Mucosa of descending colon (tissue), 3 donors: ENCODE data around the gene HIGD1C. TPM values are rescaled to one million over a fixed set of nuclear protein-coding genes. Genes with fewer than 3 reads are reported as not detected.

Experiments used
- ATAC-seq: fragments of 200-7000 bp; cut with Tn5 transposase; one replicate; pipeline ENCODE4 v1.9.1; 2020; ENCODE audit warnings: mild to moderate bottlenecking, moderate library complexity
- DNase-seq, 3 donors: peaks; one replicate each; pipeline ENCODE4 v3.0.0-alpha.2; 2020
- H3K36me3 ChIP-seq: fragments of 200-600 bp; one replicate; pipeline ENCODE4 v1.8.0; 2021; ENCODE audit warnings: low read depth, mild to moderate bottlenecking
- H3K4me1 ChIP-seq: fragments of 200-600 bp; one replicate; pipeline ENCODE4 v1.8.0; 2021; ENCODE audit warnings: low read depth, mild to moderate bottlenecking
- H3K4me3 ChIP-seq: fragments of 200-600 bp; one replicate; pipeline ENCODE4 v1.8.0; 2021; ENCODE audit warnings: mild to moderate bottlenecking
- H3K9me3 ChIP-seq: fragments of 200-600 bp; one replicate; pipeline ENCODE4 v1.8.0; 2021; ENCODE audit warnings: mild to moderate bottlenecking
- CTCF ChIP-seq: fragments of 200-600 bp; IDR thresholded peaks from one replicate; pipeline ENCODE4 v1.8.0; 2022; ENCODE audit warnings: antibody characterized with exemption, mild to moderate bottlenecking
- intact Hi-C, 2 donors: fragments of 100-400 bp; cut with DNase I in 1 of 2; cut with micrococcal nuclease in 1 of 2; formaldehyde crosslinking; loops; one replicate each; pipeline versions ENCODE4 v1.11.0 to v1.11.1; 2022; cut with DNase I, micrococcal nuclease
- total RNA-seq, 3 donors: library from RNA; stranded (reverse); fragmentation: NEBNext Ultra II Directional in 2 of 3; extraction: Animal tissue kit (Norgen Biotek cat#: 25700) in 2 of 3; gene quantifications; one replicate each; pipeline versions ENCODE4 v1.2.1 to v1.2.4, GENCODE V29; 2021 to 2023
- donor health status: DM: no; HTN: no; CAD: no; lungs with moderate emphysema.
- donor health status: DM: no; HTN: no; CAD: no.
- donor health status: DM: no; HTN: yes; CAD: no.

HIGD1C gene
- total RNA-seq, 3 donors from 2014 or later = not detected

DNA sequence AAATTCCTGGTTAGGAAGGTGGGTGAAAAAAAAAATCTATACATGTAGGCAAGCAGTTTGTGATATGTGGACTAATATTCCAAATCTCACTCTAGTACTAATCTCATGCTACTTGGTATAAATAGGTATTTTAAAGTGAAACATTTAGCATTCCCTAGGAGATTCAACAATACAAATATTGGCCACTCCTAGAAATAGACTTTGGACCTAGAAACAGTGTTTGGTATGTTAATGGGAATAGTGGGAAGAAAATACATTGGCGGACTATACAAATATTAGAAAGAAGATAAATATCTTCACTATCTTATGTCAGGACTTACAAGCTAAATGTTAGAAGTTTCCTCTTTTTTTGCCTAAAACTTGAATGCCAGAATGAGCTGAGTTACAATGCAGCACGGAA is 28.2 kb downstream of the HIGD1C start:
- Histone ChIP-seq H3K4me1 (peaks cover 16% of the 10 kb centered on the region), H3K4me3 (no peak overlapping the region), H3K36me3 (no peaks in the 10 kb centered on the region), H3K9me3 (no peaks in the 10 kb centered on the region)
- no peak for TF ChIP-seq CTCF
- peak; percentile 58 for ATAC-seq
- intact Hi-C loops = loop anchor here in 1 of 2 donors (10.0 kb wide), 1 partner anchor 46 kb away; no protein-coding TSS in a partner anchor
- DNase-seq = no peak

DNA sequence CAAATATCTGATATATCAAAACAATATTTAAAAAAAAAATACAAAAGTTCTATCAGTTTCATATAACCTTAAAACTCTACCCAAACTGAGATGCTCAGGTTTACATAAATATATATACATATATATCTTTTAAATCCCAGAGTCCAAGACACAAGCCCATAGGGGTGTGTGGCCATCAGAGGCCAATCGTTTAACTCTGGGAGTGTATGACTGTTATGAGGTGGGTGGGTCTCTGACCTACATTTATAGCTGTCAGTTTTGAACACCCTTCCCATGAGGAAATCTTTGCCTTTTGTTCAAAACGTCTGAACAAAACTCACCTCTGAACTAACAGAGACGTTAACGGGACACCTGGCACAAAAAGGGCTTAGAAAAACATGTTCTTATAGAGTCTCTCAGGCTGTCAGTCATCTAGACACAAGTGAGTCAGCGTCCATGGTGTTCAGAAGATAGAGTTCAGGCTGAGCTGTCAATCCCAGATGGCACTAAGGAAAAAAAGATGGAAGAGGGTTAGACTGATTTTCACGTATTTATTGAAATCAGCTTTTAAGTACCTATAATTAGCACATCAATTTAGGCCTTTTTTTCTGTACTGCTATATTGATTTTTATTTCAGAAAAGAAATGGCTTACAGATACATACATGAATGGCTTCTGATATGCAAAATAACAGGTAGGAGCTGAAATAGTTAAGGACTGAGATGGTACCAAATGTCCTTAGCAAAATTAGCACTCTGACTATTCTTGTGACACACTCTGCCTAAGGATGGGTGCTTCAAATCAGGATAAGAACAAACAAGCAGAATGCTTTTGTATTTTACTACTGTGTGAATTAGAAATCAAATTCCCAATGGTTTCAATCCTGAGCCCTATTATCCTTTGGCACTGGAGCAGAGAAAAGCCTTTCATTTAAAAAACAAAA is 29.2 kb downstream of the HIGD1C start:
- intact Hi-C loops = loop anchor here in 1 of 2 donors (10.0 kb wide), 1 partner anchor 47 kb away; no protein-coding TSS in a partner anchor
- Histone ChIP-seq H3K4me3 (no peak overlapping the region), H3K36me3 (no peaks in the 10 kb centered on the region), H3K4me1 (peaks cover 16% of the 10 kb centered on the region), H3K9me3 (no peaks in the 10 kb centered on the region)
- ATAC-seq (peak; percentile 93), DNase-seq (peak in 1 of 3 donors; percentile 35)
- no peak for TF ChIP-seq CTCF

DNA sequence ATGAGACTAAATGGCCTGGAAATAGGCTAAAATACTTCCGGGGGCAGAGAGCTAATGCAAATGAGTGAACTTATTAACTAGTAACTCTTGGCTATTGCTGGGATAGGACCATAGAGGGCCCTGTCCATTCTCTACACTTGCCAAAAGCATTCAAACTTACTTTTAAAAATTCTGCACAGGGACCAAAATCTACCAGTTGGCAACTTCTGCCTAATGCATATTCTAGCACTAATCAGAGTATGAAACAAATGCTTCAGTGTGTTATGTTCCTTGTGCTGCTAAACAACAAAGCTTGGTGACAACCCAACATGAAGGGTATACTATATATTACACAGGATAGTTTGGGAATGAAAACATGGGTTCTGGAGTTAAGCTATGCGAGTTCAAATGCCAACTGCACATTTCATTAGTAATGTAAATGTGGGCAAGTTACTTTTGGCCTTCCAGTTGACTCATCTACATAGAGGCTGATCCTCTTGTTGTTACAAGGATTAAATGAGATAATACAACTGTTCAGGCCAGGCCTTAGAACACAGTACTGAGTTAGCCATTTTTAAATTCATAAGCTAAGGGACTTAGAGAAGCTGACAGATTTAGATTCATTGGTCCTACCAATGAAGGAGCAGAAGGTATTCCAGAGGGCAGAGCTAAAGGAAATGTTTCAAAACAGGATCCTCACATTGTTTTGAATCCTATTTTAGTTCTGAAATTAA is 32.4 kb downstream of the HIGD1C start:
- H3K36me3 ChIP-seq = no peaks in the 10 kb centered on the region
- peaks cover 22% of the 10 kb centered on the region for H3K4me1 ChIP-seq
- intact Hi-C loops = loop anchor here (5.0 to 10.0 kb wide), 2 partner anchors 50 to 157 kb away; no protein-coding TSS in a partner anchor
- ATAC-seq (no peak), DNase-seq (no peak)
- no peaks in the 10 kb centered on the region for H3K9me3 ChIP-seq
- H3K4me3 ChIP-seq = no peak overlapping the region
- no peak for TF ChIP-seq CTCF

DNA sequence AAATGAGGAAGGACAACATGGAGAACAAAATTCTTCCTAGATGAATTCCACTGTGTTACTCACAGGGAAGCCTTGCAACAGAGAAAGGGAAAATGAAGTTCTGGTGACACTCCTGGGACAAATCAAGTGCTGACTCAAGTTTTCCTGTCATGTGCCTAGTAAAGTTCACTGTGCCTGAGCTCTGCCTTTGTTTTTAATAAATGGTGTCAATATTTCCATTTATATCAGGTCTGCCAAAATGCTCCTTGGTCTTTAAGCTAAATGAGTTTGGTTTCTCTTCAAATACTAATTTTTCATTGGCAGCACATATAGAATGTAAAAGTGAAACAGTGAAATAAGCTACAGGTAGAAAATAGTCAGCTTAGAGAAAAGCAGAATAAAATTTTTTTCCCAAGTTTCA is 33.0 kb downstream of the HIGD1C start:
- no peak for TF ChIP-seq CTCF
- ATAC-seq (peak; percentile 39), DNase-seq (peak in 1 of 3 donors; percentile 24)
- H3K9me3 ChIP-seq = no peaks in the 10 kb centered on the region
- H3K4me3 ChIP-seq = no peak overlapping the region
- H3K36me3 ChIP-seq = no peaks in the 10 kb centered on the region
- H3K4me1 ChIP-seq = peaks cover 19% of the 10 kb centered on the region
- intact Hi-C loops = loop anchor here (5.0 to 10.0 kb wide), 2 partner anchors 51 to 158 kb away; no protein-coding TSS in a partner anchor

GRCh38 chr12:50986966-50987737 is 34.8 kb downstream of the HIGD1C start:
- intact Hi-C loops = loop anchor here (2.0 to 10.0 kb wide), 3 partner anchors 52 to 160 kb away; no protein-coding TSS in a partner anchor
- H3K36me3 ChIP-seq = peaks cover 7% of the 10 kb centered on the region
- no peak for TF ChIP-seq CTCF
- peak; percentile 96 for ATAC-seq
- peaks cover 9% of the 10 kb centered on the region for H3K4me1 ChIP-seq
- peak in 1 of 3 donors; percentile 85 for DNase-seq
- no peak overlapping the region for H3K4me3 ChIP-seq
- H3K9me3 ChIP-seq = no peaks in the 10 kb centered on the region
